Lung (tissue), 12 donors: ENCODE data around the gene NETO1. TPM values are rescaled to one million over a fixed set of nuclear protein-coding genes. Genes with fewer than 3 reads are reported as not detected.

Experiments
- ATAC-seq: fragments of 200-7000 bp; cut with Tn5 transposase; one replicate; pipeline ENCODE4 v1.9.1; 2020; ENCODE audit warnings: moderate number of reproducible peaks; ENCODE audit not compliant: insufficient read depth, low FRiP score
- DNase-seq, 3 donors: peaks; one replicate each; pipeline ENCODE4 v3.0.0-alpha.2; 2013 to 2017
- H3K27ac ChIP-seq, 2 donors: one replicate each; pipeline ENCODE4 v1.5.1; 2013; ENCODE audit warnings: mild to moderate bottlenecking in 2 of 2, moderate library complexity in 2 of 2, control low read depth in 1 of 2, inconsistent platforms in 1 of 2, low read depth in 1 of 2, low read length in 1 of 2
- H3K27me3 ChIP-seq, 3 donors: one replicate each; pipeline ENCODE4 v1.5.1; 2013; ENCODE audit warnings: low read length in 2 of 3; ENCODE audit not compliant: control insufficient read depth in 3 of 3, insufficient read depth in 3 of 3
- H3K36me3 ChIP-seq, 4 donors: one replicate each; pipeline ENCODE4 v1.5.1; 2013; ENCODE audit warnings: low read length in 4 of 4, mild to moderate bottlenecking in 1 of 4, moderate library complexity in 1 of 4; ENCODE audit not compliant: control insufficient read depth in 4 of 4, insufficient read depth in 4 of 4
- H3K4me1 ChIP-seq, 5 donors: one replicate each; pipeline ENCODE4 v1.5.1; 2013; ENCODE audit warnings: low read length in 5 of 5, mild to moderate bottlenecking in 2 of 5, moderate library complexity in 1 of 5; ENCODE audit not compliant: control insufficient read depth in 5 of 5, insufficient read depth in 5 of 5
- H3K4me3 ChIP-seq: one replicate; pipeline ENCODE4 v1.5.1; 2013; ENCODE audit warnings: mild to moderate bottlenecking, control low read depth, moderate library complexity
- H3K9ac ChIP-seq, 2 donors: one replicate each; pipeline ENCODE4 v1.5.1; 2013; ENCODE audit warnings: low read length in 2 of 2, control low read depth in 1 of 2; ENCODE audit not compliant: insufficient read depth in 1 of 2
- H3K9me3 ChIP-seq, 4 donors: one replicate each; pipeline ENCODE4 v1.5.1; 2013; ENCODE audit warnings: low read length in 3 of 4, mild to moderate bottlenecking in 1 of 4, moderate library complexity in 1 of 4; ENCODE audit not compliant: control insufficient read depth in 4 of 4, insufficient read depth in 3 of 4
- WGBS, 2 donors: extraction: QIAGEN DNeasy Blood & Tissue Kit; methylation state at CpG; one replicate each; pipeline ENCODE4 v1.1.7; 2013; 5-methylcytosine and 5-hydroxymethylcytosine counted together
- polyA plus RNA-seq, 2 donors: library from polyadenylated mRNA; stranded (reverse); fragments of 200-250 nt; gene quantifications; one replicate each; pipeline ENCODE4 v1.2.1, GENCODE V29; 2013
- total RNA-seq, 2 donors: library from RNA; depleted of rRNA in 1 of 2; stranded (reverse); fragments of >200 nt in 1 of 2; gene quantifications; one replicate each; pipeline ENCODE4 v1.2.1, GENCODE V29; 2014 to 2021
- TF ChIP-seq, protein P1 (sequence below): IDR thresholded peaks from 2 replicates; pipeline ENCODE4 v1.5.1; 2012; ENCODE audit warnings: mild to moderate bottlenecking; ENCODE audit errors: control extremely low read depth, extremely low read depth
- donor health status: control.
- donor health status: control.
- donor health status: Bipolar disorder and iron deficiency.
- donor health status: healthy.
- donor health status: DM: yes; HTN: yes; CAD: no.

NETO1 gene
- total and polyA plus RNA-seq, 4 donors: 0.05 TPM; not detected in 3

- H3K27ac ChIP-seq: no peak overlapping the region
- no peak overlapping the region for H3K9ac ChIP-seq
- 41 to 82% methylated on average over 1 of the region's 1 CpG for WGBS, 2 donors
- peaks cover 0 to 1% (median 0%) of the 10 kb centered on the region in 4 donors for H3K9me3 ChIP-seq
- no peaks in the 10 kb centered on the region for H3K36me3 ChIP-seq
- ATAC-seq (no peak), DNase-seq (no peak)
- no peaks in the 10 kb centered on the region for H3K4me1 ChIP-seq
- H3K27me3 ChIP-seq: no peaks in the 10 kb centered on the region
- TF ChIP-seq, protein P1, sequence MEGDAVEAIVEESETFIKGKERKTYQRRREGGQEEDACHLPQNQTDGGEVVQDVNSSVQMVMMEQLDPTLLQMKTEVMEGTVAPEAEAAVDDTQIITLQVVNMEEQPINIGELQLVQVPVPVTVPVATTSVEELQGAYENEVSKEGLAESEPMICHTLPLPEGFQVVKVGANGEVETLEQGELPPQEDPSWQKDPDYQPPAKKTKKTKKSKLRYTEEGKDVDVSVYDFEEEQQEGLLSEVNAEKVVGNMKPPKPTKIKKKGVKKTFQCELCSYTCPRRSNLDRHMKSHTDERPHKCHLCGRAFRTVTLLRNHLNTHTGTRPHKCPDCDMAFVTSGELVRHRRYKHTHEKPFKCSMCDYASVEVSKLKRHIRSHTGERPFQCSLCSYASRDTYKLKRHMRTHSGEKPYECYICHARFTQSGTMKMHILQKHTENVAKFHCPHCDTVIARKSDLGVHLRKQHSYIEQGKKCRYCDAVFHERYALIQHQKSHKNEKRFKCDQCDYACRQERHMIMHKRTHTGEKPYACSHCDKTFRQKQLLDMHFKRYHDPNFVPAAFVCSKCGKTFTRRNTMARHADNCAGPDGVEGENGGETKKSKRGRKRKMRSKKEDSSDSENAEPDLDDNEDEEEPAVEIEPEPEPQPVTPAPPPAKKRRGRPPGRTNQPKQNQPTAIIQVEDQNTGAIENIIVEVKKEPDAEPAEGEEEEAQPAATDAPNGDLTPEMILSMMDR: no peak
- no peak overlapping the region for H3K4me3 ChIP-seq
Measured at GRCh38 chr18:72848503-72849237, 19.1 kb downstream of the NETO1 start.

GRCh38 chr18:72847771-72848170 is 20.0 kb downstream of the NETO1 start:
- Histone ChIP-seq H3K27me3 (no peaks in the 10 kb centered on the region), H3K4me1 (no peaks in the 10 kb centered on the region), H3K9ac (no peak overlapping the region), H3K4me3 (no peak overlapping the region), H3K27ac (no peak overlapping the region), H3K9me3 (peaks cover 0 to 1% (median 0%) of the 10 kb centered on the region in 4 donors), H3K36me3 (no peaks in the 10 kb centered on the region)
- DNase-seq (no peak), ATAC-seq (no peak)
- TF ChIP-seq, protein P1: no peak
- 75 to 80% methylated on average over 1 of the region's 1 CpG for WGBS, 2 donors

GRCh38 chr18:72846736-72847533 is 20.9 kb downstream of the NETO1 start:
- no peak for DNase-seq
- TF ChIP-seq, protein P1: no peak

More at GRCh38 chr18:72846736-72847533, 20.9 kb downstream of the NETO1 start:
- ATAC-seq: no peak
- H3K4me3 ChIP-seq: no peak overlapping the region
- H3K9ac ChIP-seq: no peak overlapping the region
- WGBS, 2 donors: 60 to 77% methylated on average over 7 of the region's 7 CpGs
- peaks cover 0 to 1% (median 0%) of the 10 kb centered on the region in 4 donors for H3K9me3 ChIP-seq
- H3K27ac ChIP-seq: no peak overlapping the region
- H3K27me3 ChIP-seq: no peaks in the 10 kb centered on the region
- no peaks in the 10 kb centered on the region for H3K4me1 ChIP-seq
- H3K36me3 ChIP-seq: no peaks in the 10 kb centered on the region
